ENCODE results near the gene CABP7. TPM values are rescaled to one million over a fixed set of nuclear protein-coding genes. Genes with fewer than 3 reads are reported as not detected.
A peak's percentile ranks its signal among the peaks of the same experiment; 100 is the strongest.
"Not testable (repeated sequence)": the region's sequence is repeated elsewhere in the genome, so short reads cannot be mapped to it uniquely, and the experiment has no call there.

Gene CABP7
- total and polyA plus RNA-seq, 4 donors, result 0.08 TPM; not detected in 3

- no peak overlapping the region for H3K27ac ChIP-seq (ENCODE audit: low read depth in 1 of 2, low read length in 2 of 2)
- whole genome bisulfite sequencing, result 98% methylated on average over 2 of the region's 2 CpGs
- no peaks in the 10 kb centered on the region for H3K27me3 ChIP-seq (ENCODE audit: control insufficient read depth in 4 of 4, insufficient read depth in 4 of 4, low read length in 3 of 4)
- TF ChIP-seq ATF3 (IDR thresholded peaks at IDR 0.05) (no peak), NR2F2 (IDR thresholded peaks at IDR 0.05) (no peak), RAD21 (IDR thresholded peaks at IDR 0.05) (no peak), ZBTB33 (IDR thresholded peaks at IDR 0.05) (no peak), TAF1 (conservative IDR thresholded peaks at IDR 0.05) (no peak)
- no peak overlapping the region for H3K9ac ChIP-seq (ENCODE audit: low read depth in 1 of 2, low read length in 2 of 2)
- DNase-seq (ENCODE audit: low spot score), result no peak
- H3K4me3 ChIP-seq (ENCODE audit: low read depth in 1 of 3, low read length in 3 of 3), result no peak overlapping the region
- no peaks in the 10 kb centered on the region for H3K9me3 ChIP-seq (ENCODE audit: control insufficient read depth in 4 of 4, low read length in 3 of 4)
- H3K4me1 ChIP-seq (ENCODE audit: control insufficient read depth in 4 of 4, insufficient read depth in 4 of 4, low read length in 3 of 4), result peaks cover 0 to 8% (median 2%) of the 10 kb centered on the region in 4 donors
- H3K36me3 ChIP-seq (ENCODE audit: control insufficient read depth in 4 of 4, insufficient read depth in 3 of 4, low read depth in 1 of 4, low read length in 3 of 4), result peaks cover 3 to 19% (median 8%) of the 10 kb centered on the region in 4 donors
Measured at GRCh38 chr22:29751669-29752068, 31.9 kb downstream of the CABP7 start.

- peaks cover 0 to 8% (median 2%) of the 10 kb centered on the region in 4 donors for H3K4me1 ChIP-seq (ENCODE audit: control insufficient read depth in 4 of 4, insufficient read depth in 4 of 4, low read length in 3 of 4)
- no peaks in the 10 kb centered on the region for H3K27me3 ChIP-seq (ENCODE audit: control insufficient read depth in 4 of 4, insufficient read depth in 4 of 4, low read length in 3 of 4)
- 68% methylated on average over 16 of the region's 16 CpGs for WGBS
- DNase-seq (ENCODE audit: low spot score), result no peak
- no peak overlapping the region for H3K4me3 ChIP-seq (ENCODE audit: low read depth in 1 of 3, low read length in 3 of 3)
- no peak overlapping the region for H3K27ac ChIP-seq (ENCODE audit: low read depth in 1 of 2, low read length in 2 of 2)
- peaks cover 0 to 2% (median 0%) of the 10 kb centered on the region in 4 donors for H3K36me3 ChIP-seq (ENCODE audit: control insufficient read depth in 4 of 4, insufficient read depth in 3 of 4, low read depth in 1 of 4, low read length in 3 of 4)
- H3K9ac ChIP-seq (ENCODE audit: low read depth in 1 of 2, low read length in 2 of 2), result no peak overlapping the region
- H3K9me3 ChIP-seq (ENCODE audit: control insufficient read depth in 4 of 4, low read length in 3 of 4), result no peaks in the 10 kb centered on the region
- TF ChIP-seq YY1 (IDR thresholded peaks at IDR 0.05) (no peak), HNF4G (IDR thresholded peaks at IDR 0.05) (no peak), GABPA (IDR thresholded peaks at IDR 0.05 in 1 of 2, conservative IDR thresholded peaks at IDR 0.05 in 1 of 2) (no peak), HNF4A (conservative IDR thresholded peaks at IDR 0.05) (peak in 1 of 2 donors; percentile 6), MAX (IDR thresholded peaks at IDR 0.05) (no peak)
Measured at GRCh38 chr22:29753808-29754657, 34.2 kb downstream of the CABP7 start.

GRCh38 chr22:29754658-29755395 is 35.0 kb downstream of the CABP7 start:
- WGBS, result 97% methylated on average over 11 of the region's 11 CpGs
- H3K4me3 ChIP-seq (ENCODE audit: low read depth in 1 of 3, low read length in 3 of 3); H3K4me1 ChIP-seq (ENCODE audit: control insufficient read depth in 4 of 4, insufficient read depth in 4 of 4, low read length in 3 of 4); DNase-seq (ENCODE audit: low spot score); H3K27me3 ChIP-seq (ENCODE audit: control insufficient read depth in 4 of 4, insufficient read depth in 4 of 4, low read length in 3 of 4); H3K27ac ChIP-seq (ENCODE audit: low read depth in 1 of 2, low read length in 2 of 2); H3K9me3 ChIP-seq (ENCODE audit: control insufficient read depth in 4 of 4, low read length in 3 of 4); H3K9ac ChIP-seq (ENCODE audit: low read depth in 1 of 2, low read length in 2 of 2); H3K36me3 ChIP-seq (ENCODE audit: control insufficient read depth in 4 of 4, insufficient read depth in 3 of 4, low read depth in 1 of 4, low read length in 3 of 4): not testable (repeated sequence)
